GM12801 (cell line): ENCODE measurements around the gene MRTFA.

ENCODE experiments used
- CTCF ChIP-seq: IDR thresholded peaks from one replicate; pipeline ENCODE4 v1.5.1; 2011; ENCODE audit warnings: control low read depth; ENCODE audit not compliant: insufficient read length; ENCODE audit errors: extremely low read depth

The MRTFA gene

GRCh38 chr22:40607506-40607905 is 29.0 kb downstream of the MRTFA start:
- no peak for TF ChIP-seq CTCF

- TF ChIP-seq CTCF: no peak
Observed at GRCh38 chr22:40606306-40606705, 30.2 kb downstream of the MRTFA start.

GRCh38 chr22:40605761-40606160 is 30.8 kb downstream of the MRTFA start:
- no peak for TF ChIP-seq CTCF

DNA sequence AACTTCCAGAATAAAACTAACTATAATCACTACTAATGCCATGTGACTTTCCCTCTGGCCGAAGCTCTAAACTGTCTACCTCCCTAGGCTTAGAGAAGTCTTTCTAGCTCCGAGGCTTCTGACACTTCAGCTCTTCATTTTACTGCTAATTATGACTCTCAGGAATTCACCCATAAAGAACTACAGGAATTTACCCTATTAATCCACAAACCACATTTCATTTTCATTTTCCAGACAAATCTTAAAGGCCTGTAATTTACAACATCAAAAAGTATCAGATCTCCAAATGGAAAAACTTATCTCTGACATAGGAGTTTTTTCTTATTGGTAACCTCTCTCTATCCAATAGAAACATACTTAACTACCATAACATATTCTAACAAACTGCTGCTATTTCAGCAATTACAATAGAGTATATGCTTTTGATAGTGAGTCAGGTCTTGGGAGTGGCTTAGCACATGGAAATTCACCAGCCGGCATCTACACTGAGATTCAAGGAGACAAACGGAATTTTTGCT is 33.4 kb downstream of the MRTFA start:
- TF ChIP-seq CTCF: no peak

DNA sequence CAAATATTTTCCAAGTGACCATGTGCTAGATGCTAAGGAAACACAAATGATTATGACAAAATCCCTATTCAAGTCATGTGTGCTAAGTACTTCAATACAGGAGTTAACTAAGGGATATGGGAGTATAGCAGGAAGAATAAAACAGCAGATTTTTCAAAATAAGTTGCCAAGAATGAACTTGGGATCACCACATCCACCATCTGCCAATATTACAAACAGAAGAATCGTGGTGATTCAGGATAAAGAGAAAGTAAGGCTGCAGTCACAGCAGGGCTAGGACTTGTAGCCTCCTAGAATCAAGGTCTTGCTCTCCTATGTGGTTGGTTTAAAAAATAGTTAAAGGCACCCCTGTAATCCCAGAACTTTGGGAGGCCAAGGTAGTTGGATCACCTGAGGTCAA is 34.3 kb downstream of the MRTFA start:
- no peak for TF ChIP-seq CTCF

GRCh38 chr22:40599731-40600130 is 36.8 kb downstream of the MRTFA start:
- TF ChIP-seq CTCF: no peak

GRCh38 chr22:40597526-40598430 is 38.7 kb downstream of the MRTFA start:
- no peak for TF ChIP-seq CTCF
